ENCODE data around the gene COG5. TPM values are rescaled to one million over a fixed set of nuclear protein-coding genes. Genes with fewer than 3 reads are reported as not detected.

COG5 gene
- total and polyA plus RNA-seq, 2 of the 4 experiments (the other 2 are of a cell fraction), result 18.5 to 27.4 TPM

GRCh38 chr7:107224374-107225223 lies 339.1 kb downstream of the COG5 start:
- no peak overlapping the region for H2BK120ac ChIP-seq (ENCODE audit: low read depth, low read length)
- intact Hi-C loops (cut with micrococcal nuclease), result no loop called here
- no peak overlapping the region for H4K91ac ChIP-seq (ENCODE audit: insufficient read depth, low read depth, low read length)
- peaks cover 6% of the 10 kb centered on the region for H3K9me1 ChIP-seq (ENCODE audit: insufficient read depth, low read length)
- H2BK5ac ChIP-seq (ENCODE audit: low read depth, low read length, poor library complexity, severe bottlenecking), result no peak overlapping the region
- H3K27ac ChIP-seq (ENCODE audit: insufficient read depth, low read length), result no peak overlapping the region
- H3K14ac ChIP-seq (replicated peaks; ENCODE audit: low read depth, low read length), result 0 out of 2 replicates have a peak overlapping the region, but pooled peaks have one; percentile 42
- no peak overlapping the region for H3K56ac ChIP-seq (ENCODE audit: extremely low read depth, insufficient read depth, low read length)
- ATAC-seq (ENCODE audit: low read depth) (peak; percentile 37), DNase-seq (no peak)
- CTCF ChIA-PET, result no interaction called here
- H3K79me1 ChIP-seq (ENCODE audit: low read depth in 1 of 2, low read length in 2 of 2), result 0 out of 4 replicates have a peak, but pooled peaks cover 0 to 4% of the 10 kb centered on the region in 2 experiments
- H2BK15ac ChIP-seq (ENCODE audit: low read depth, low read length), result no peak overlapping the region
- H3K9me3 ChIP-seq (ENCODE audit: control insufficient read depth, insufficient read depth, low read length), result no peaks in the 10 kb centered on the region
- no peak overlapping the region for H3K4ac ChIP-seq (ENCODE audit: low read depth, low read length)
- H2AFZ ChIP-seq (replicated peaks; ENCODE audit: low read length, poor library complexity), result no peak overlapping the region
- H4K8ac ChIP-seq (ENCODE audit: low read depth in 2 of 2, low read length in 2 of 2), result no peak overlapping the region; a peak in 1 of 4 replicates
- H3K23ac ChIP-seq (ENCODE audit: low read depth, low read length), result no peak overlapping the region
- H3K4me3 ChIP-seq (ENCODE audit: insufficient read depth, low read depth, low read length), result no peak overlapping the region
- WGBS, 2 experiments (ENCODE audit: extremely low coverage in 2 of 2, insufficient read length in 1 of 2), result no CpG with 5 or more reads among the region's 5 CpGs
- no peak overlapping the region for H3K18ac ChIP-seq (ENCODE audit: low read depth, low read length)
- no peaks in the 10 kb centered on the region for H4K20me1 ChIP-seq (ENCODE audit: insufficient read depth, low read length)
- no peak overlapping the region for H2BK20ac ChIP-seq (ENCODE audit: low read depth, low read length)
- peaks cover 6% of the 10 kb centered on the region for H3K4me1 ChIP-seq (ENCODE audit: control insufficient read depth, insufficient read depth, low read length)
- H3K36me3 ChIP-seq (ENCODE audit: control insufficient read depth, insufficient read depth, low read length), result no peaks in the 10 kb centered on the region
- in situ Hi-C loops (cut with MboI; ENCODE audit: low sequenced_read_pairs), result no loop called here
- H2AK5ac ChIP-seq (ENCODE audit: low read depth, low read length), result no peak overlapping the region
- H3K27me3 ChIP-seq (ENCODE audit: control insufficient read depth, insufficient read depth, low read length), result no peaks in the 10 kb centered on the region
- dilution Hi-C loops (cut with HindIII; ENCODE audit: low sequenced_read_pairs, unreplicated experiment), result no loop called here
- no peak overlapping the region for H3K4me2 ChIP-seq (ENCODE audit: low read depth, low read length)
- no peak overlapping the region for H3K9ac ChIP-seq (ENCODE audit: low read depth, low read length)
- POLR2A ChIA-PET (ENCODE audit: unreplicated experiment), result no interaction called here
- no TSS peak for BruUV-seq (replicated peaks)
- peak overlapping the region; percentile 3 for H2AK9ac ChIP-seq (replicated peaks; ENCODE audit: low read depth, low read length, poor library complexity)
- H4K5ac ChIP-seq (ENCODE audit: low read depth, low read length), result no peak overlapping the region
- TF ChIP-seq, protein P1, sequence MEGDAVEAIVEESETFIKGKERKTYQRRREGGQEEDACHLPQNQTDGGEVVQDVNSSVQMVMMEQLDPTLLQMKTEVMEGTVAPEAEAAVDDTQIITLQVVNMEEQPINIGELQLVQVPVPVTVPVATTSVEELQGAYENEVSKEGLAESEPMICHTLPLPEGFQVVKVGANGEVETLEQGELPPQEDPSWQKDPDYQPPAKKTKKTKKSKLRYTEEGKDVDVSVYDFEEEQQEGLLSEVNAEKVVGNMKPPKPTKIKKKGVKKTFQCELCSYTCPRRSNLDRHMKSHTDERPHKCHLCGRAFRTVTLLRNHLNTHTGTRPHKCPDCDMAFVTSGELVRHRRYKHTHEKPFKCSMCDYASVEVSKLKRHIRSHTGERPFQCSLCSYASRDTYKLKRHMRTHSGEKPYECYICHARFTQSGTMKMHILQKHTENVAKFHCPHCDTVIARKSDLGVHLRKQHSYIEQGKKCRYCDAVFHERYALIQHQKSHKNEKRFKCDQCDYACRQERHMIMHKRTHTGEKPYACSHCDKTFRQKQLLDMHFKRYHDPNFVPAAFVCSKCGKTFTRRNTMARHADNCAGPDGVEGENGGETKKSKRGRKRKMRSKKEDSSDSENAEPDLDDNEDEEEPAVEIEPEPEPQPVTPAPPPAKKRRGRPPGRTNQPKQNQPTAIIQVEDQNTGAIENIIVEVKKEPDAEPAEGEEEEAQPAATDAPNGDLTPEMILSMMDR (conservative IDR thresholded peaks at IDR 0.05; ENCODE audit: low read depth, low read length), result no peak
- TF ChIP-seq, protein P2, sequence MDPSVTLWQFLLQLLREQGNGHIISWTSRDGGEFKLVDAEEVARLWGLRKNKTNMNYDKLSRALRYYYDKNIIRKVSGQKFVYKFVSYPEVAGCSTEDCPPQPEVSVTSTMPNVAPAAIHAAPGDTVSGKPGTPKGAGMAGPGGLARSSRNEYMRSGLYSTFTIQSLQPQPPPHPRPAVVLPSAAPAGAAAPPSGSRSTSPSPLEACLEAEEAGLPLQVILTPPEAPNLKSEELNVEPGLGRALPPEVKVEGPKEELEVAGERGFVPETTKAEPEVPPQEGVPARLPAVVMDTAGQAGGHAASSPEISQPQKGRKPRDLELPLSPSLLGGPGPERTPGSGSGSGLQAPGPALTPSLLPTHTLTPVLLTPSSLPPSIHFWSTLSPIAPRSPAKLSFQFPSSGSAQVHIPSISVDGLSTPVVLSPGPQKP (IDR thresholded peaks at IDR 0.05; ENCODE audit: borderline replicate concordance, low read depth, low read length), result no peak
- TF ChIP-seq RCOR1 (IDR thresholded peaks at IDR 0.05; ENCODE audit: insufficient replicate concordance, low read length), result no peak
- no peak for TF ChIP-seq NFE2L2 (IDR thresholded peaks at IDR 0.05; ENCODE audit: low read depth, low read length)
- TF ChIP-seq MAZ (IDR thresholded peaks at IDR 0.05; ENCODE audit: borderline replicate concordance, low read depth, low read length), result no peak
- no peak for TF ChIP-seq RFX5 (IDR thresholded peaks at IDR 0.05; ENCODE audit: low read depth, low read length)
- no peak for TF ChIP-seq MXI1 (IDR thresholded peaks at IDR 0.05; ENCODE audit: borderline replicate concordance, low read depth, low read length)
- no peak for TF ChIP-seq RAD21 (IDR thresholded peaks at IDR 0.05; ENCODE audit: low read length)
- TF ChIP-seq POLR2A (IDR thresholded peaks at IDR 0.05; ENCODE audit: low read depth, low read length), result no peak
- TF ChIP-seq BHLHE40 (IDR thresholded peaks at IDR 0.05; ENCODE audit: low read depth, low read length), result no peak
- TF ChIP-seq CHD1 (IDR thresholded peaks at IDR 0.05; ENCODE audit: low read depth, low read length), result no peak
- no peak for TF ChIP-seq MAFK (IDR thresholded peaks at IDR 0.05; ENCODE audit: low read depth, low read length)
- TF ChIP-seq SMC3 (IDR thresholded peaks at IDR 0.05; ENCODE audit: low read depth, low read length), result no peak
- TF ChIP-seq, protein P3, sequence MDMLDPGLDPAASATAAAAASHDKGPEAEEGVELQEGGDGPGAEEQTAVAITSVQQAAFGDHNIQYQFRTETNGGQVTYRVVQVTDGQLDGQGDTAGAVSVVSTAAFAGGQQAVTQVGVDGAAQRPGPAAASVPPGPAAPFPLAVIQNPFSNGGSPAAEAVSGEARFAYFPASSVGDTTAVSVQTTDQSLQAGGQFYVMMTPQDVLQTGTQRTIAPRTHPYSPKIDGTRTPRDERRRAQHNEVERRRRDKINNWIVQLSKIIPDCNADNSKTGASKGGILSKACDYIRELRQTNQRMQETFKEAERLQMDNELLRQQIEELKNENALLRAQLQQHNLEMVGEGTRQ (IDR thresholded peaks at IDR 0.05; ENCODE audit: low read depth, low read length), result no peak
- TF ChIP-seq FOS (IDR thresholded peaks at IDR 0.05; ENCODE audit: low read depth, low read length), result no peak

Measured in IMR-90 (cell line).